ENCODE results near the gene CLNK. TPM values are rescaled to one million over a fixed set of nuclear protein-coding genes. Genes with fewer than 3 reads are reported as not detected.
"Not testable (repeated sequence)": the region's sequence is repeated elsewhere in the genome, so short reads cannot be mapped to it uniquely, and the experiment has no call there.

CLNK gene
- polyA plus RNA-seq, 2 of the 4 experiments (the other 2 are of a cell fraction) = not detected

- FAIRE-seq = no peak
- H3K27ac ChIP-seq = no peak overlapping the region
- no peaks in the 10 kb centered on the region for H3K9me3 ChIP-seq
- H3K4me3 ChIP-seq = no peak overlapping the region
- DNase-seq (ENCODE audit: low read depth in 1 of 2, low spot score in 1 of 2) = no peak
- POLR2A ChIA-PET = no interaction called here
- H3K4me2 ChIP-seq = no peak overlapping the region
- CTCF ChIA-PET = no interaction called here
- ATAC-seq = no peak
- TF ChIP-seq EHMT2 (IDR thresholded peaks at IDR 0.05; ENCODE audit: low read depth) (no peak), POLR2AphosphoS2 (conservative IDR thresholded peaks at IDR 0.05; ENCODE audit: low read length) (no peak), NPAS2 (CRISPR knock-in tag; IDR thresholded peaks at IDR 0.05; ENCODE audit: borderline replicate concordance) (no peak), CEBPB (IDR thresholded peaks at IDR 0.05) (no peak), NR3C1 (IDR thresholded peaks at IDR 0.05) (no peak), REST (IDR thresholded peaks at IDR 0.05) (no peak), TFCP2L1 (CRISPR knock-in tag; IDR thresholded peaks at IDR 0.05) (no peak), KDM5A (IDR thresholded peaks at IDR 0.05) (no peak), RARB (CRISPR knock-in tag; IDR thresholded peaks at IDR 0.05) (no peak), BCL3 (IDR thresholded peaks at IDR 0.05) (no peak), MYC (IDR thresholded peaks at IDR 0.05; ENCODE audit: borderline replicate concordance, low read length) (no peak), JUN (IDR thresholded peaks at IDR 0.05) (no peak)
- no peaks in the 10 kb centered on the region for H3K4me1 ChIP-seq
- WGBS (ENCODE audit: missing lambda C conversion rate) = 10% methylated on average over 6 of the region's 6 CpGs
These were observed 65.3 kb downstream of the CLNK start for GRCh38 chr4:10619220-10619619.

DNA sequence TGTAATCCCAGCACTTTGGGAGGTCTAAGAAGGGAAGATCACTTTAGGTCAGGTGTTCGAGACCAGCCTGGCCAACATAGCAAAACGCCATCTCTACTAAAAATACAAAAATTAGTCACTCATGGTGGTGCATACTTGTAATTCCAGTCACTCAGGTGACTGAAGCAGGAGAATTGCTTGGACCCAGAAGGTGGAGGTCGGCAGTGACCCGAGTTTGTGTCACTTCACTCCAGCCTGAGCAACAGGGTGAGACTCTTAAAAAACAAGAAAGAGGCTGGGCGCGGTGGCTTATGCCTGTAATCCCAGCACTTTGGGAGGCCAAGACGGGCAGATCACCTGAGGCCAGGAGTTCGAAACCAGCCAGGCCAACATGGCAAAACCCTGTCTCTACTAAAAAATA, 69.6 kb downstream of the CLNK start:
- H3K27ac ChIP-seq; POLR2A ChIA-PET; H3K9me3 ChIP-seq; FAIRE-seq; H3K4me3 ChIP-seq; H3K4me1 ChIP-seq; CTCF ChIA-PET; H3K4me2 ChIP-seq; ATAC-seq; DNase-seq (ENCODE audit: low read depth in 1 of 2, low spot score in 1 of 2): not testable (repeated sequence)
- WGBS (ENCODE audit: missing lambda C conversion rate) = 8% methylated on average over 6 of the region's 8 CpGs

DNA sequence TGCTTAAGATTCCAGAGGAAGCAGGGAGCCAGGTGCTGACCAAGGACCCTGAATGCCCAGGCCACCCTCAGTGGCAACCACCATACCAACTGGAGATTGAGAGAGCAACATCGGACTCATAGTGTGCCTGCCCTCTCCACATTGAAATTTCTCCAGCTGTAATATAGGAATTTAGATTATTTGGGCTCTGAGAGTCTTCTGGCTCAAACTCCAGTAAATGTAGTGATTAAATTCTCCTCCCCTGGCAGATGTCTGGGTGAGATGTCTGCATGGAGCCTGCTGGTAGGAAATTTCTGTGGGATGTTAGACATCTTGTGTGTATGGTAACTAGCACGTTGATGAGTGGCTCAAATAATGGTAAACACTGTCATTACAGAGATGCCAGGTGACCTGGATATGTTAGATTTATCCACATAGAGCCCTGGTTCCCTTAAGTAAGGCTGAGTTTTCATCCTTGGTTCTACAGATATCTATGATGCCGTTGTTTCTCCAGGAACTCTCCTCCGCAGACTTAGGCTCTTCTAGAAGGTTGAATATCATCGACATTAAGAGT, 70.6 kb downstream of the CLNK start:
- no peak for ATAC-seq
- TF ChIP-seq FOXS1 (CRISPR knock-in tag; IDR thresholded peaks at IDR 0.05) = no peak
- TF ChIP-seq, protein P1, sequence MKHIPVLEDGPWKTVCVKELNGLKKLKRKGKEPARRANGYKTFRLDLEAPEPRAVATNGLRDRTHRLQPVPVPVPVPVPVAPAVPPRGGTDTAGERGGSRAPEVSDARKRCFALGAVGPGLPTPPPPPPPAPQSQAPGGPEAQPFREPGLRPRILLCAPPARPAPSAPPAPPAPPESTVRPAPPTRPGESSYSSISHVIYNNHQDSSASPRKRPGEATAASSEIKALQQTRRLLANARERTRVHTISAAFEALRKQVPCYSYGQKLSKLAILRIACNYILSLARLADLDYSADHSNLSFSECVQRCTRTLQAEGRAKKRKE (CRISPR knock-in tag; IDR thresholded peaks at IDR 0.05; ENCODE audit: low read depth) = no peak
- no peak for TF ChIP-seq MYC (IDR thresholded peaks at IDR 0.05; ENCODE audit: borderline replicate concordance, low read length)
- no peak for TF ChIP-seq EHMT2 (IDR thresholded peaks at IDR 0.05; ENCODE audit: low read depth)
- TF ChIP-seq, protein P2, sequence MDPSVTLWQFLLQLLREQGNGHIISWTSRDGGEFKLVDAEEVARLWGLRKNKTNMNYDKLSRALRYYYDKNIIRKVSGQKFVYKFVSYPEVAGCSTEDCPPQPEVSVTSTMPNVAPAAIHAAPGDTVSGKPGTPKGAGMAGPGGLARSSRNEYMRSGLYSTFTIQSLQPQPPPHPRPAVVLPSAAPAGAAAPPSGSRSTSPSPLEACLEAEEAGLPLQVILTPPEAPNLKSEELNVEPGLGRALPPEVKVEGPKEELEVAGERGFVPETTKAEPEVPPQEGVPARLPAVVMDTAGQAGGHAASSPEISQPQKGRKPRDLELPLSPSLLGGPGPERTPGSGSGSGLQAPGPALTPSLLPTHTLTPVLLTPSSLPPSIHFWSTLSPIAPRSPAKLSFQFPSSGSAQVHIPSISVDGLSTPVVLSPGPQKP (IDR thresholded peaks at IDR 0.05; ENCODE audit: low read depth, low read length) = no peak
- no peak for TF ChIP-seq MAFK (IDR thresholded peaks at IDR 0.05; ENCODE audit: partially characterized antibody)
- no peak for TF ChIP-seq RARB (CRISPR knock-in tag; IDR thresholded peaks at IDR 0.05)
- TF ChIP-seq MAZ (IDR thresholded peaks at IDR 0.05; ENCODE audit: borderline replicate concordance, low read depth, low read length) = no peak
- no peak for TF ChIP-seq FOSL2 (IDR thresholded peaks at IDR 0.05)
- no peak for TF ChIP-seq FOSL2 (CRISPR knock-in tag; IDR thresholded peaks at IDR 0.05)
- no peak for TF ChIP-seq SREBF2 (IDR thresholded peaks at IDR 0.05)

More for the DNA sequence above, 70.6 kb downstream of the CLNK start:
- ChIA-PET POLR2A (no interaction called here), CTCF (no interaction called here)
- H3K27ac ChIP-seq = no peak overlapping the region
- H3K9me3 ChIP-seq = no peaks in the 10 kb centered on the region
- FAIRE-seq (no peak), DNase-seq (ENCODE audit: low read depth in 1 of 2, low spot score in 1 of 2) (no peak)
- H3K4me3 ChIP-seq = no peak overlapping the region
- H3K4me1 ChIP-seq = no peaks in the 10 kb centered on the region
- 27% methylated on average over 4 of the region's 5 CpGs for WGBS (ENCODE audit: missing lambda C conversion rate)
- H3K4me2 ChIP-seq = no peak overlapping the region
